ENCODE measurements around the gene BFSP1. TPM values are rescaled to one million over a fixed set of nuclear protein-coding genes. Genes with fewer than 3 reads are reported as not detected.

The BFSP1 gene
- total RNA-seq, 1 donor from 2014 or later: 0.66 TPM

GRCh38 chr20:17542481-17542880, 11.3 kb upstream of the BFSP1 start:
- DNase-seq: no peak
- TF ChIP-seq CTCF (IDR thresholded peaks at IDR 0.05; ENCODE audit: borderline replicate concordance): no peak
- H3K27ac ChIP-seq (replicated peaks): peak overlapping the region; percentile 68
- no peaks in the 10 kb centered on the region for H3K27me3 ChIP-seq (ENCODE audit: low read depth)
- H3K9me3 ChIP-seq (replicated peaks): no peaks in the 10 kb centered on the region
- intact Hi-C loops (cut with micrococcal nuclease): no loop called here
- no peaks in the 10 kb centered on the region for H3K4me1 ChIP-seq
- no peak overlapping the region for H3K4me3 ChIP-seq
- no peaks in the 10 kb centered on the region for H3K36me3 ChIP-seq

- Histone ChIP-seq H3K4me1 (no peaks in the 10 kb centered on the region), H3K36me3 (no peaks in the 10 kb centered on the region), H3K27me3 (ENCODE audit: low read depth) (no peaks in the 10 kb centered on the region), H3K4me3 (no peak overlapping the region), H3K27ac (replicated peaks) (peak overlapping the region; percentile 68), H3K9me3 (replicated peaks) (no peaks in the 10 kb centered on the region)
- DNase-seq: no peak
- intact Hi-C loops (cut with micrococcal nuclease): no loop called here
- TF ChIP-seq CTCF (IDR thresholded peaks at IDR 0.05; ENCODE audit: borderline replicate concordance): no peak
Observed at GRCh38 chr20:17541996-17542395, 10.8 kb upstream of the BFSP1 start.

GRCh38 chr20:17541596-17541995, 10.4 kb upstream of the BFSP1 start:
- no peaks in the 10 kb centered on the region for H3K4me1 ChIP-seq
- TF ChIP-seq CTCF (IDR thresholded peaks at IDR 0.05; ENCODE audit: borderline replicate concordance): no peak
- H3K27me3 ChIP-seq (ENCODE audit: low read depth): no peaks in the 10 kb centered on the region
- DNase-seq: no peak
- no peaks in the 10 kb centered on the region for H3K36me3 ChIP-seq
- no peak overlapping the region for H3K27ac ChIP-seq (replicated peaks)
- H3K4me3 ChIP-seq: no peak overlapping the region
- intact Hi-C loops (cut with micrococcal nuclease): no loop called here
- H3K9me3 ChIP-seq (replicated peaks): no peaks in the 10 kb centered on the region

GRCh38 chr20:17538517-17539170, 7.5 kb upstream of the BFSP1 start:
- intact Hi-C loops (cut with micrococcal nuclease): loop anchor here (10.0 kb wide), 2 partner anchors 76 to 356 kb away; no protein-coding TSS in a partner anchor
- no peak overlapping the region for H3K4me3 ChIP-seq
- no peak overlapping the region for H3K27ac ChIP-seq (replicated peaks)
- H3K9me3 ChIP-seq (replicated peaks): no peaks in the 10 kb centered on the region
- H3K36me3 ChIP-seq: no peaks in the 10 kb centered on the region
- H3K27me3 ChIP-seq (ENCODE audit: low read depth): no peaks in the 10 kb centered on the region
- no peak for DNase-seq
- TF ChIP-seq CTCF (IDR thresholded peaks at IDR 0.05; ENCODE audit: borderline replicate concordance): no peak
- H3K4me1 ChIP-seq: no peaks in the 10 kb centered on the region

- no peaks in the 10 kb centered on the region for H3K36me3 ChIP-seq
- H3K27me3 ChIP-seq (ENCODE audit: low read depth): no peaks in the 10 kb centered on the region
- no peaks in the 10 kb centered on the region for H3K4me1 ChIP-seq
- no peaks in the 10 kb centered on the region for H3K9me3 ChIP-seq (replicated peaks)
- intact Hi-C loops (cut with micrococcal nuclease): loop anchor here (10.0 kb wide), 2 partner anchors 77 to 357 kb away; no protein-coding TSS in a partner anchor
- H3K4me3 ChIP-seq: no peak overlapping the region
- no peak for DNase-seq
- TF ChIP-seq CTCF (IDR thresholded peaks at IDR 0.05; ENCODE audit: borderline replicate concordance): no peak
- no peak overlapping the region for H3K27ac ChIP-seq (replicated peaks)
Observed at GRCh38 chr20:17537959-17538358, 6.8 kb upstream of the BFSP1 start.

Data from left ventricle myocardium inferior (tissue), 1 donor.